Endothelial cell of umbilical vein (primary cell): ENCODE measurements around the gene NIN. TPM values are rescaled to one million over a fixed set of nuclear protein-coding genes. Genes with fewer than 3 reads are reported as not detected.

Experiments used
- BruUV-seq: library from RNA; stranded (reverse); fragments of 400-500 nt; replicated peaks from 2 replicates; lab custom pipeline; 2021; lab: Mats Ljungman, UMichigan
- CTCF ChIA-PET: fragments of 300-600, 350-600 bp; sonication (Branson Sonifier 250); formaldehyde crosslinking; loops from one replicate; lab custom pipeline; 2021; ENCODE audit warnings: antibody characterized with exemption, inconsistent platforms; lab: Charles Lee
- POLR2A ChIA-PET: fragments of 300-600, 350-600 bp; sonication (Branson Sonifier 250); formaldehyde crosslinking; loops from one replicate; lab custom pipeline; 2021; ENCODE audit warnings: antibody characterized with exemption, inconsistent platforms; lab: Charles Lee
- DNase-seq: peaks from one replicate; pipeline ENCODE4 v3.0.0-alpha.2; 2011; ENCODE audit warnings: low read depth, low spot score
- FAIRE-seq: peaks from 2 replicates; lab custom pipeline; 2011; peaks lifted over from hg19 to GRCh38; lab: Jason Lieb, UNC
- H2AFZ ChIP-seq: 2 replicates; pipeline ENCODE4 v1.6.0; 2012; ENCODE audit warnings: low read depth, low read length, control low read depth, inconsistent platforms
- H3K27ac ChIP-seq: 2 replicates; pipeline ENCODE4 v1.5.1; 2011; ENCODE audit warnings: low read depth, mild to moderate bottlenecking, control low read depth, low read length, moderate library complexity; ENCODE audit not compliant: insufficient read depth
- H3K27me3 ChIP-seq, 2 experiments: 2 replicates each; pipeline versions ENCODE4 v1.6.0 to v1.6.1; 2011; ENCODE audit warnings: low read length in 2 of 2, mixed read lengths in 1 of 2; ENCODE audit not compliant: control insufficient read depth in 2 of 2, insufficient read depth in 2 of 2
- H3K36me3 ChIP-seq, 2 experiments: 2 replicates in 1 of 2; 3 replicates in 1 of 2; pipeline ENCODE4 v1.5.1; 2011; ENCODE audit warnings: low read length in 2 of 2, mild to moderate bottlenecking in 1 of 2, moderate library complexity in 1 of 2; ENCODE audit not compliant: control insufficient read depth in 2 of 2, insufficient read depth in 2 of 2; ENCODE audit errors: extremely low read depth in 1 of 2
- H3K4me1 ChIP-seq: 3 replicates; pipeline ENCODE4 v1.5.1; 2011; ENCODE audit warnings: mild to moderate bottlenecking, low read length; ENCODE audit not compliant: control insufficient read depth, insufficient read depth; ENCODE audit errors: extremely low read depth
- H3K4me2 ChIP-seq: 2 replicates; pipeline ENCODE4 v1.6.1; 2011; ENCODE audit warnings: low read length, control low read depth, mixed read lengths; ENCODE audit not compliant: insufficient read depth
- H3K4me3 ChIP-seq, 3 experiments: fragments of 200-600 bp in 1 of 3; sonication (generic), shearing (Covaris generic) in 1 of 3; replicated peaks in 1 of 3; 2 replicates each; pipeline ENCODE4 v1.5.1; 2011 to 2016; ENCODE audit warnings: control low read depth in 3 of 3, low read length in 3 of 3, mild to moderate bottlenecking in 2 of 3, inconsistent platforms in 1 of 3, low read depth in 1 of 3, moderate library complexity in 1 of 3; ENCODE audit not compliant: insufficient read depth in 1 of 3
- H3K79me2 ChIP-seq: 2 replicates; pipeline ENCODE4 v1.6.0; 2012; ENCODE audit warnings: low read length, inconsistent platforms; ENCODE audit not compliant: control insufficient read depth, insufficient read depth
- H3K9ac ChIP-seq: replicated peaks from 2 replicates; pipeline ENCODE3; 2011; ENCODE audit warnings: low read length, control low read depth; ENCODE audit not compliant: insufficient read depth; ENCODE audit errors: extremely low read depth
- H3K9me1 ChIP-seq: replicated peaks from 3 replicates; pipeline ENCODE4 v1.6.0; 2011; ENCODE audit warnings: mild to moderate bottlenecking, low read length; ENCODE audit not compliant: control insufficient read depth, insufficient read depth; ENCODE audit errors: extremely low read depth
- H3K9me3 ChIP-seq: replicated peaks from 2 replicates; pipeline ENCODE4 v1.5.1; 2012; ENCODE audit warnings: low read length, inconsistent platforms; ENCODE audit not compliant: control insufficient read depth, insufficient read depth
- H4K20me1 ChIP-seq: replicated peaks from 2 replicates; pipeline ENCODE3; 2011; ENCODE audit warnings: mild to moderate bottlenecking, low read length; ENCODE audit not compliant: control insufficient read depth, insufficient read depth; ENCODE audit errors: extremely low read depth
- EZH2 ChIP-seq: IDR thresholded peaks from 2 replicates; pipeline ENCODE4 v1.6.1; 2012; ENCODE audit warnings: borderline replicate concordance, low read depth, mild to moderate bottlenecking, moderate library complexity, low read length, inconsistent platforms; ENCODE audit not compliant: severe bottlenecking
- FOS ChIP-seq: IDR thresholded peaks from 2 replicates; pipeline ENCODE4 v1.6.1; 2011; ENCODE audit warnings: mild to moderate bottlenecking, low read length, moderate library complexity, borderline replicate concordance; ENCODE audit not compliant: insufficient read depth
- GATA2 ChIP-seq: IDR thresholded peaks from 2 replicates; pipeline ENCODE4 v1.7.0; 2011; ENCODE audit warnings: low read depth, mild to moderate bottlenecking, moderate library complexity, mixed read lengths, low read length; ENCODE audit not compliant: insufficient read length, insufficient read depth
- JUN ChIP-seq: IDR thresholded peaks from 2 replicates; pipeline ENCODE4 v1.6.1; 2011; ENCODE audit warnings: borderline replicate concordance, low read depth; ENCODE audit not compliant: insufficient read length, insufficient read depth
- MYC ChIP-seq: IDR thresholded peaks from one replicate; pipeline ENCODE4 v1.6.1; 2011; ENCODE audit warnings: mild to moderate bottlenecking, low read depth, low read length
- POLR2A ChIP-seq: IDR thresholded peaks from 2 replicates; pipeline ENCODE4 v1.6.1; 2012; ENCODE audit warnings: low read depth, mild to moderate bottlenecking, control low read depth, low read length
- POLR2AphosphoS5 ChIP-seq: IDR thresholded peaks from 2 replicates; pipeline ENCODE4 v1.6.1; 2012; ENCODE audit warnings: low read depth, mild to moderate bottlenecking, control low read depth, low read length, moderate library complexity; ENCODE audit not compliant: insufficient read depth
- dilution Hi-C: fragments of 300-500 bp; cut with MboI; formaldehyde crosslinking; loops from one replicate; pipeline ENCODE4 v1.15.0; 2019; ENCODE audit warnings: low sequenced_read_pairs; ENCODE audit not compliant: extremely low pct_ligation_motif_present
- intact Hi-C: fragments of 100-400 bp; cut with micrococcal nuclease; formaldehyde crosslinking; loops from one replicate; pipeline ENCODE4 v1.10.0; 2022
- polyA plus RNA-seq, 4 experiments: library from polyadenylated mRNA; depleted of rRNA in 3 of 4; stranded (reverse) in 3 of 4; unstranded in 1 of 4; fragments of >200 nt; gene quantifications; 2 replicates each; pipeline versions ENCODE4 v1.2.1 to v1.2.3, GENCODE V29; 2011 to 2012; ENCODE audit warnings: missing spikeins in 1 of 4
- total RNA-seq: library from RNA; stranded (reverse); gene quantifications from 2 replicates; pipeline ENCODE4 v1.2.3, GENCODE V29; 2021
- TF ChIP-seq, protein P1 (sequence below), 2 donors: IDR thresholded peaks; 1 replicate in 1 of 2; 2 replicates in 1 of 2; pipeline ENCODE4 v1.5.1; 2011; ENCODE audit warnings: low read length in 2 of 2, mild to moderate bottlenecking in 2 of 2, moderate library complexity in 2 of 2, control low read depth in 1 of 2, inconsistent platforms in 1 of 2, low read depth in 1 of 2; ENCODE audit not compliant: insufficient read depth in 1 of 2; ENCODE audit errors: extremely low read depth in 1 of 2
- TF ChIP-seq, protein P2 (sequence below): IDR thresholded peaks from 2 replicates; pipeline ENCODE4 v1.6.1; 2011; ENCODE audit not compliant: insufficient read depth, insufficient read length

NIN gene
- total and polyA plus RNA-seq, 2 donors (not counting 3 experiments of a cell fraction or from before 2014, with no cell fraction given) = 7.1 to 76.3 TPM

DNA sequence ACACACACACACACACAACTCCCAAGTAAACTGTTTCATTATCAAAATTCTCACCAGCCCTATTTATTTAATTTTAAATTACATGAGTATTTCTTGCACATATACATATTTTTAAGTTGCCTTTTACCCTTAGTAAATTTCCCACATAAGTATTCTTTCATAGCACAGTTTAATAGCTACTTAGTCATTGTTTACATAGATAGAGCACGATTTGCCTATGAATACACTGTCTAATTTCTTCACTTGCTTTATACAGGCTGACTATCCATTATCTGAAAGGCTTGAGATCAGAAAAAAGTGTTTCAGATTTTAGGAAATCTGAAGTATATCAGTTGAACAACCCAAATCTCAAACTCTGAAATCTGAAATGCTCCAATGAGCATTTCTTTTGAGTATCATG, 30.9 kb downstream of the NIN start:
- dilution Hi-C loops = no loop called here
- no TSS peak for BruUV-seq
- Histone ChIP-seq H3K4me2 (no peak overlapping the region), H3K9ac (no peak overlapping the region), H2AFZ (no peak overlapping the region), H3K36me3 (peaks cover 3 to 6% of the 10 kb centered on the region in 2 experiments), H3K27ac (no peak overlapping the region), H3K9me3 (no peaks in the 10 kb centered on the region), H3K4me3 (no peak overlapping the region), H3K27me3 (no peaks in the 10 kb centered on the region), H4K20me1 (no peaks in the 10 kb centered on the region), H3K79me2 (peaks cover 14% of the 10 kb centered on the region), H3K4me1 (peaks cover 68% of the 10 kb centered on the region), H3K9me1 (no peaks in the 10 kb centered on the region)
- POLR2A ChIA-PET = interaction anchor here (0.7 kb wide), 1 partner anchor 13 kb away, joined by 4 read pairs; no protein-coding TSS in a partner anchor
- intact Hi-C loops = loop anchor here (2.0 kb wide), 1 partner anchor 31 kb away; the partner anchor contains the start of gene NIN
- DNase-seq = peak; percentile 37
- TF ChIP-seq JUN = no peak
- TF ChIP-seq, protein P1, sequence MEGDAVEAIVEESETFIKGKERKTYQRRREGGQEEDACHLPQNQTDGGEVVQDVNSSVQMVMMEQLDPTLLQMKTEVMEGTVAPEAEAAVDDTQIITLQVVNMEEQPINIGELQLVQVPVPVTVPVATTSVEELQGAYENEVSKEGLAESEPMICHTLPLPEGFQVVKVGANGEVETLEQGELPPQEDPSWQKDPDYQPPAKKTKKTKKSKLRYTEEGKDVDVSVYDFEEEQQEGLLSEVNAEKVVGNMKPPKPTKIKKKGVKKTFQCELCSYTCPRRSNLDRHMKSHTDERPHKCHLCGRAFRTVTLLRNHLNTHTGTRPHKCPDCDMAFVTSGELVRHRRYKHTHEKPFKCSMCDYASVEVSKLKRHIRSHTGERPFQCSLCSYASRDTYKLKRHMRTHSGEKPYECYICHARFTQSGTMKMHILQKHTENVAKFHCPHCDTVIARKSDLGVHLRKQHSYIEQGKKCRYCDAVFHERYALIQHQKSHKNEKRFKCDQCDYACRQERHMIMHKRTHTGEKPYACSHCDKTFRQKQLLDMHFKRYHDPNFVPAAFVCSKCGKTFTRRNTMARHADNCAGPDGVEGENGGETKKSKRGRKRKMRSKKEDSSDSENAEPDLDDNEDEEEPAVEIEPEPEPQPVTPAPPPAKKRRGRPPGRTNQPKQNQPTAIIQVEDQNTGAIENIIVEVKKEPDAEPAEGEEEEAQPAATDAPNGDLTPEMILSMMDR (IDR thresholded peaks at IDR 0.05; ENCODE audit: extremely low read depth in 1 of 2, insufficient read depth in 1 of 2, low read depth in 1 of 2, low read length in 2 of 2) = no peak
- TF ChIP-seq EZH2 = no peak
- no peak for TF ChIP-seq MYC
- no peak for TF ChIP-seq FOS
- TF ChIP-seq POLR2A = no peak
- TF ChIP-seq POLR2AphosphoS5 = no peak
- TF ChIP-seq, protein P2, sequence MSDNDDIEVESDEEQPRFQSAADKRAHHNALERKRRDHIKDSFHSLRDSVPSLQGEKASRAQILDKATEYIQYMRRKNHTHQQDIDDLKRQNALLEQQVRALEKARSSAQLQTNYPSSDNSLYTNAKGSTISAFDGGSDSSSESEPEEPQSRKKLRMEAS = no peak
- no peak for TF ChIP-seq GATA2
- CTCF ChIA-PET = interaction anchor here (0.6 to 1.9 kb wide), 8 partner anchors 11 to 199 kb away, joined by 3 to 8 read pairs (median 4); no protein-coding TSS in a partner anchor
- no peak for FAIRE-seq
